Sigmoid colon (tissue), 7 donors: ENCODE data around the gene KIF17. TPM values are rescaled to one million over a fixed set of nuclear protein-coding genes. Genes with fewer than 3 reads are reported as not detected.

Source experiments
- DNase-seq: peaks from one replicate; pipeline ENCODE4 v3.0.0-alpha.2; 2019
- H3K27ac ChIP-seq, 4 donors: fragments of 200-600 bp; sonication (generic); one replicate each; pipeline ENCODE4 v1.5.1; 2016 to 2019; ENCODE audit warnings: mild to moderate bottlenecking in 1 of 4
- H3K27me3 ChIP-seq, 3 donors: fragments of 200-600 bp; sonication (generic); one replicate each; pipeline ENCODE4 v1.5.1; 2019; ENCODE audit warnings: mild to moderate bottlenecking in 1 of 3
- H3K36me3 ChIP-seq, 4 donors: fragments of 200-600 bp; sonication (generic); one replicate each; pipeline ENCODE4 v1.5.1; 2016 to 2019
- H3K4me1 ChIP-seq, 4 donors: fragments of 200-600 bp; sonication (generic); one replicate each; pipeline ENCODE4 v1.5.1; 2017 to 2019
- H3K4me3 ChIP-seq, 4 donors: fragments of 200-600 bp; sonication (generic); one replicate each; pipeline ENCODE4 v1.5.1; 2017 to 2019; ENCODE audit warnings: mild to moderate bottlenecking in 2 of 4, moderate library complexity in 1 of 4
- H3K9me3 ChIP-seq, 4 donors: fragments of 200-600 bp in 3 of 4; sonication (generic) in 3 of 4; one replicate each; pipeline versions ENCODE4 v1.5.1 to v1.6.1; 2013 to 2019
- CTCF ChIP-seq, 4 experiments: fragments of 450-650 bp in 3 of 4; fragments of 200-600 bp in 1 of 4; IDR thresholded peaks; one replicate each; pipeline ENCODE4 v1.5.1; 2016 to 2019; ENCODE audit warnings: antibody characterized with exemption in 4 of 4, mild to moderate bottlenecking in 3 of 4, moderate library complexity in 2 of 4
- EP300 ChIP-seq, 4 donors: sonication (generic); formaldehyde crosslinking; IDR thresholded peaks; one replicate each; pipeline ENCODE4 v1.6.1; 2017; ENCODE audit warnings: antibody characterized with exemption in 4 of 4
- POLR2A ChIP-seq, 2 donors: fragments of 450-650 bp; IDR thresholded peaks; one replicate each; pipeline ENCODE4 v1.6.1; 2016; ENCODE audit warnings: antibody characterized with exemption in 2 of 2, mild to moderate bottlenecking in 2 of 2, moderate library complexity in 2 of 2
- POLR2AphosphoS5 ChIP-seq, 4 donors: sonication (generic); formaldehyde crosslinking; IDR thresholded peaks; one replicate each; pipeline ENCODE4 v1.6.1; 2017; ENCODE audit warnings: antibody characterized with exemption in 4 of 4
- WGBS, 2 donors: extraction: QIAGEN DNeasy Blood & Tissue Kit; methylation state at CpG; one replicate each; pipeline ENCODE4 v1.1.7; 2013; 5-methylcytosine and 5-hydroxymethylcytosine counted together
- intact Hi-C: fragments of 100-400 bp; cut with DNase I; formaldehyde crosslinking; loops from one replicate; pipeline ENCODE4 v1.15.1; 2023
- polyA plus RNA-seq, 3 donors: library from polyadenylated mRNA; stranded (reverse); fragments of 200-250 nt; gene quantifications; one replicate each; pipeline ENCODE4 v1.2.3, GENCODE V29; 2013
- total RNA-seq, 4 donors: library from RNA; depleted of rRNA; stranded (reverse); fragments of >200 nt; gene quantifications; one replicate each; pipeline ENCODE4 v1.1.0, GENCODE V29; 2016
- donor health status: healthy with polysubstance abuse.
- donor health status: Bipolar disorder and iron deficiency.
- donor health status: healthy.

Gene KIF17
- total and polyA plus RNA-seq, 7 donors, result 0.54 to 2.4 (median 1.4) TPM

- TF ChIP-seq EP300 (IDR thresholded peaks at IDR 0.05) (no peak), CTCF (IDR thresholded peaks at IDR 0.05) (no peak), POLR2A (IDR thresholded peaks at IDR 0.05) (no peak), POLR2AphosphoS5 (IDR thresholded peaks at IDR 0.05) (no peak)
- Histone ChIP-seq H3K9me3 (no peaks in the 10 kb centered on the region), H3K4me3 (no peak overlapping the region), H3K36me3 (no peaks in the 10 kb centered on the region), H3K27me3 (no peaks in the 10 kb centered on the region), H3K27ac (no peak overlapping the region), H3K4me1 (no peaks in the 10 kb centered on the region)
- WGBS, 2 donors, result 93 to 97% methylated on average over 1 of the region's 1 CpG
- intact Hi-C loops, result no loop called here
- DNase-seq, result no peak
Measured at GRCh38 chr1:20668581-20668980, 49.2 kb downstream of the KIF17 start.

GRCh38 chr1:20666804-20667203, 51.0 kb downstream of the KIF17 start:
- H3K36me3 ChIP-seq, result no peaks in the 10 kb centered on the region
- H3K4me3 ChIP-seq, result no peak overlapping the region
- intact Hi-C loops, result no loop called here
- H3K27ac ChIP-seq, result no peak overlapping the region
- H3K4me1 ChIP-seq, result peaks cover 0 to 8% (median 6%) of the 10 kb centered on the region in 4 donors
- WGBS, 2 donors, result 99% methylated on average over 1 of the region's 1 CpG
- no peaks in the 10 kb centered on the region for H3K27me3 ChIP-seq
- no peak for TF ChIP-seq EP300 (IDR thresholded peaks at IDR 0.05)
- TF ChIP-seq POLR2AphosphoS5 (IDR thresholded peaks at IDR 0.05), result no peak
- TF ChIP-seq POLR2A (IDR thresholded peaks at IDR 0.05), result no peak
- no peak for TF ChIP-seq CTCF (IDR thresholded peaks at IDR 0.05)
- DNase-seq, result no peak
- no peaks in the 10 kb centered on the region for H3K9me3 ChIP-seq

- no peak for DNase-seq
- no peaks in the 10 kb centered on the region for H3K36me3 ChIP-seq
- H3K27me3 ChIP-seq, result no peaks in the 10 kb centered on the region
- no peak overlapping the region for H3K4me3 ChIP-seq
- intact Hi-C loops, result no loop called here
- WGBS, 2 donors, result 82 to 83% methylated on average over 16 of the region's 16 CpGs
- H3K9me3 ChIP-seq, result no peaks in the 10 kb centered on the region
- no peak for TF ChIP-seq EP300 (IDR thresholded peaks at IDR 0.05)
- TF ChIP-seq CTCF (IDR thresholded peaks at IDR 0.05), result no peak
- TF ChIP-seq POLR2AphosphoS5 (IDR thresholded peaks at IDR 0.05), result no peak
- TF ChIP-seq POLR2A (IDR thresholded peaks at IDR 0.05), result no peak
- no peak overlapping the region for H3K27ac ChIP-seq
- peaks cover 0 to 8% (median 7%) of the 10 kb centered on the region in 4 donors for H3K4me1 ChIP-seq
Measured at GRCh38 chr1:20666146-20666545, 51.7 kb downstream of the KIF17 start.

GRCh38 chr1:20665726-20666125, 52.1 kb downstream of the KIF17 start:
- no peak for DNase-seq
- Histone ChIP-seq H3K27me3 (no peaks in the 10 kb centered on the region), H3K9me3 (no peaks in the 10 kb centered on the region), H3K27ac (no peak overlapping the region), H3K4me3 (no peak overlapping the region), H3K36me3 (no peaks in the 10 kb centered on the region), H3K4me1 (peaks cover 0 to 9% (median 7%) of the 10 kb centered on the region in 4 donors)
- intact Hi-C loops, result no loop called here
- no peak for TF ChIP-seq POLR2A (IDR thresholded peaks at IDR 0.05)
- no peak for TF ChIP-seq CTCF (IDR thresholded peaks at IDR 0.05)
- no peak for TF ChIP-seq EP300 (IDR thresholded peaks at IDR 0.05)
- TF ChIP-seq POLR2AphosphoS5 (IDR thresholded peaks at IDR 0.05), result no peak
- 49 to 69% methylated on average over 12 of the region's 12 CpGs for WGBS, 2 donors
